NCI-H69 (cell line): ENCODE results near the gene DDX23.
"Not testable (repeated sequence)": the region's sequence is repeated elsewhere in the genome, so short reads cannot be mapped to it uniquely, and the experiment has no call there.

Source experiments
- DNase-seq: peaks from one replicate; lab custom pipeline; 2025; lab: John Stamatoyannopoulos, UW

DDX23 gene

GRCh38 chr12:48851883-48852733, at the start of gene DDX23:
Gene DDX23, minus strand, starts transcription at chr12:48852163. Its CDS starts 6,381 bp downstream, at chr12:48845782.
- DNase-seq = peak; percentile 99

DNA sequence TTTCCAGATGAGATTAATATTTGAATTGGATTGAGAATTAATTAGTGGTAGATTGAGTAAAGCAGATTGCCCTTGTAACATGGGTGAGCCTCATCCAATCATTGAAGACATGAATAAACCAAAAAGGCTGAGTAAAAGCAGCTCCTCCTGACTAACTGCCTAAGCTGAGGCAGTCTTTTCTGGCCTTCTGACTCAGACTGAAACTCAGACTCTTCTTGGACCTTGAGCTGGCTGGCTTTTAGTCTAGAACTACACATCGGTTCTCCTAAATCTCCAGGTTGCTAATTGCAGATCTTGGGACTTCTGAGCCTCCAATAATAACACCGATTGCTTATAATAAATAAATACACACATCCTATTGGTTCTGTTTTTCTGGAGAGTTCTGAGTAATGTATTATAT, 49.3 kb upstream of the DDX23 start:
- DNase-seq = no peak

DNA sequence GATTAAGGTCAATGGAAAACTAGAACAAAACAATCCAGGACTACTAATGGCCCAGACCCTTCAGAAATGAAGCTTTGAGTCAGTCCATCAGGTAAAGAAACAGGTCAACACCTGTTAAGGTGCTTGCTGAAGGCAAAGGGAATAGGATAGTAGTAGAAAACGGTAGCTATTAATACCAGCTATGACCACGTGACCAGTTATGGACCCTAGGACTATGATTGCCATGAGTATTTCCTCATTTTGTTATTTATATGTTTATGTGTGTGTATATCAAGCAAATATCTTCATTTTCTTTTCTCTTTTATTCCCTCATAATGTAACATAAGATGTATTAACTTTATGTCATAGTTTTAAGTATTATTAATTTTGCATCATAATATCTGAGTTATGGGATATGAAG, 47.7 kb upstream of the DDX23 start:
- no peak for DNase-seq

GRCh38 chr12:48894271-48894670, 42.3 kb upstream of the DDX23 start:
- DNase-seq = no peak

DNA sequence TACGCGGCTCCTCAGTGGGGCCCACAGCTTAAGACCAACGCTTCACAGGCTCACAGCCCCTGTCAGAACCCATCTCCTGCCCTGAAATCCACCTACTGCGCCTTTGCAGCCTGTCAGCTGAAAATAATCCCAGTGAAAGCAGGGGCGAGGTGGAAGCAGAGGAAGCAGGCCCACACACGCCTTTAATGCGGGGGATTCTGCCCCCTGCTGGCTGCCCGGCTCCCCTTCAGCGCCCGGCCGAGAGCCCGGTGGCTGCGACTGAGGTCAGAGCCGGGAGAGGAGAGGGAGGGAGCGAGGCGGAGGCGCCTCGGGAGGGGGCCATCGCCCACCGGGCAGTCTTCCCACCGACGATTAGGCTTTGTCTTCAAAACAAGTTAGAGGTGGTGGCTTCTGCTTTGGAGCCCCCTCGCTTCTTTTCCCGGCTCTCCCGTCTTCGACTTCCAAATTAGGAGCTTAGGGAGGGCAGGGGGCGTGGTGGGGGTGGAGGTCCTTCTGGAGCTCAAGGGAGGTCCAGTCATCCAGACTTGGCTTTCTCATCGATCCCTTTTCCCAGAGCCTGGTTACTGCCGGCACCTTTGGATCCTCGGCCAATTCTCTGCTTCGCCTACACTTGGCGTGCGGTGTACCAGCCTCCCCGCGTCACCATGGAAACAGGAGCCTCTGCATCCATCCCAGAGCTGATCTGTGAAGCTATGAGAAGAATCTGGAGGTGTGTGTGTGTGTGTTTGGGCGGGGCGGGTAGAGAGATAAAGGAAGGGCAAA, 38.9 kb upstream of the DDX23 start:
- DNase-seq = peak; percentile 78

GRCh38 chr12:48889679-48890078, 37.7 kb upstream of the DDX23 start:
- DNase-seq = no peak

DNA sequence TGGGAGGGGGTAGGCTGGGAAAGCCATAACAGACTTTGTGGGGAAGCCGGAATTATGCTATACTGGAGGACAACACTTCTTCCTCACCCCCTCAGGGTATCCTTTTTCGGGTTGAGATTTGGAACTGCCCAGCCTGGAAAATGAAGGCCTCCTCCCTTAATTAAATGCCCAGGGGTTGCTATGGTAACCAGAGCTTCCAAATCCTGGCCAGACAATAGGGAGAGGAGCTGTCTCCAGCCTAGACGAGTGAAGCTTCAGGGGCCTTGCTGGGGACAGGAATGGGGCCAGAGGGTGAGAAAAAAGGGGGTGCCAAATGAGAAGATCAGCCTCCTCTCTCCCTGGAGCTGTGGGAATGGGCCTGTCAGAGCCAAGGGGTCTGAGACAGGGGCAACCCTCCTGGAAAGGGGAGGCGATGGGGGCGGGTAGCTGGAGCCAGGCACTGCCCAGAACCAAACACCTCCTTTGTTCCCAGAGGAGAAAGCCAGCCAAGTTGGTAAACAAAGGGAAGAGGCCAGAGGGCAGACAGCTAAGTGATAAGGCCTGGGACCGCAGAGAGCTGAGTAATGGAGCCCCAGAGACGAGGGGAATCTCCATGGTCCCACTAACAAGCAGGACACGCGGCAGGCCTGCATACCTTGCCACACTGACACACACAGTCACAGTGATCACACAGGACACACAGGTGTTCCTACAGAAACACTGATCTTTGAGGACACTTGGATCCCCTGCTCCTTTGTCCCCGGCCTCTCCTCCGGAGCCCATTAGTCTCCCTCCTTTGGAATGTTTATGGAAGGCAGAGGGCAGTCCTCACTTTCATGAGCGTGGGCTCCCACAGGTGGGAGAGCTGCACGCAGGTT, 31.6 kb upstream of the DDX23 start:
- peak; percentile 84 for DNase-seq

DNA sequence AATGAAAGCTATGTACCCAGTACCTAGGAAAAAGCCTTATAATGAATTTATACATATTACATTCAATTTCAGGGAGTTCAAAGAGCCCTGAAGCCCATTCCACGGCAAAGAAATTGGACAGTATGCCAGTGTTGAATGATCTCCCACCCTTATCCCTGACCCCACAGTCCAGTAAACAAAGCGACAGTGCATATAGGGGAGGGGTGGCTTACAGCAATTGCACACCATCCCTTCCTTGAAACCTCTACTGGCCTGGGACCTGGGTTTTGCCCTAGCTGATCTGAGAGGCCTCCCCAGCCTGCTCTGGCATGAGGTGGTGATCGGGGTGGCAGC, 31.0 kb upstream of the DDX23 start:
- no peak for DNase-seq

GRCh38 chr12:48882315-48882687, 30.3 kb upstream of the DDX23 start:
- DNase-seq = peak; percentile 31

- no peak for DNase-seq
These were observed 29.8 kb upstream of the DDX23 start for GRCh38 chr12:48881686-48882314.

- DNase-seq = no peak
These were observed 28.7 kb upstream of the DDX23 start for GRCh38 chr12:48880647-48881046.

GRCh38 chr12:48878548-48878947, 26.6 kb upstream of the DDX23 start:
- no peak for DNase-seq

GRCh38 chr12:48875944-48876515, 24.1 kb upstream of the DDX23 start:
- DNase-seq = no peak

GRCh38 chr12:48873534-48873933, 21.6 kb upstream of the DDX23 start:
- not testable (repeated sequence) for DNase-seq

DNA sequence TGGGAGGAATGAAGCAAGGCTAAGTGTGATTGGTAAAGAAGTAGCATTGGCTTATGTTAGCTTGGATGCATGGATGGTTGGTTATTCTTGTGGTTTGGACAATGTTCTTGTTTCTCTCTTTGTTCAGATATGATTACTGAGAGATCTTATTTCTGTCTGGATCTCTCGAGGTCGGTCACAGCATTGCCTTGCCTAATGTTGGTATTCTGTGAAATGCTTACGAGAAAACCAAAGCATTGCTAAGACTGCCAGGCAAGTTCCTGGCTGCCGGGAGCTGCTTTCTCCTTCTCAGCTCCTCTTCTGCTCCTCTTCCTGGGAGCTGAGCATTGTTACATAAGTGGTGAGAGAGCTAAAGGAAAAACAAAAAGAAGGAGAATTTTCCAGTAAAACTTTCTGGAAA, 21.1 kb upstream of the DDX23 start:
- DNase-seq = no peak

- DNase-seq = no peak
These were observed 17.2 kb upstream of the DDX23 start for GRCh38 chr12:48869191-48869590.

GRCh38 chr12:48868451-48868850, 16.5 kb upstream of the DDX23 start:
- no peak for DNase-seq

DNA sequence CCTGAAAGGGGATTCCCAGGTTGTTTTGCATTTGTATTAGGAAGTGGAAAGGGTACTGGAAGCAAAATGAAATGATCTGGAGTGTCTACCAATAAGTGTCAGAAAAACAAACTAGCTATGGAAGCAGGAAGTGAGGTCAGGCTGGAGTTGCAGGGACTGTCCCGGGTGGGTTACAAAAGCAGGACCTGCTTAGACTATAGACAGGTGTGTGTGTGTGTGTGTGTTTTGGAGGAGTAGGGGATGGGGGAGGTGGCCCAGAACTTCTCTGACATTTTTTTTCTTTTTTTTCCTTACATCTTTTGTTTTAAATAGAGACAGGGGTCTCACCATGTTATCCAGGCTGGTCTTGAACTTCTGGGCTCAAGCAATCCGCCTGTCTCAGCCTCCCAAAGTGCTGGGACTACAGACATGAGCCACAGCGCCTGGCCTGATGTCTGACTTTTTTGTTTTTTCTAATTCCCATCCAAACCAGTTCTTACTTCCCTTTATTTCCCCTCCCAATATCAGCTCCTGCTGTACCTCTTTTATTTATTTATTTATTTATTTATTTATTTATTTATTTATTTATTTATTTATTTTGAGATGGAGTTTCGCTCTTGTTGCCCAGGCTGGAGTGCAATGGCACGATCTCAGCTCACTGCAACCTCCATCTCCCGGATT, 14.2 kb upstream of the DDX23 start:
- no peak for DNase-seq

DNA sequence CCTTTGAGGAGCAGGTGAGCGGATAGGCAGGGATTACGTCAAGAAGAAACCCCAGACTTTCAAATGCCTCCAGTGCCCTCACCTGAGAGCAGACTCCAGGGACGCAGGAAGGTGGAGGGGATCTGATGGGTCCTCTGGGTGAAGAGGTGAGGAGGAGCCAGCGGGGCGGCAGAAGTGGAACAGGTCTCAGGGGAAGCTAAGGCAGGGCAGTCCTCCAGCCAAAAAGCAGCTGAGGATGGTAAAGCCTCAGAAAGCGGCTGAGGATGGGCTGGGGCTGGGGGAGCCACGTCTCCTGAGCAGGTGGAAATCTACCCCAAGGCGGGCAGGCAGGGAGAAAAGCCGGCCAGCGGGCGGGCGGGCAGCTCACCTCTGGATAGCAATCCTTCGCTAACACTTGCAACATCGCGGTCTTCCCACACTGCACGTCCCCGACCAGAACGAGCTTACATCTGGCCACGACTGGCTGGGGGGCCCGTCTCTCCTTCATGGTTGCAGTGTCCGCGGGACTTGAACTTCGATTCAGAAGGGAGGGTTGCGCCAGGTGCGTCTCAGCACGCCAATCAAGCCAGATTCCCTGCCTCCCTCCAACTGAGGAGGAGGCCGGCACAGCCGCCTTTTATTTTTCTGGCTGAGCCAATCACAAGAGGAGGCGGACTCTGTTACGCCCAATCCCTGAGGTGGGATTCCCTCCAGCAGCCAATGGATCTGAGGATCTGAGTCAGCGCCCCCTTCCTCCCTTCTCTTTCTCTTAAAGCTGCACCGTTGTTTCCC, 13.5 kb upstream of the DDX23 start, which contains the start of gene RND1:
TSS of gene RND1 (minus strand) at position 590 of the 771 bp plus-strand sequence. CDS start at position 487, 103 bp downstream.
- DNase-seq = peak; percentile 98

DNA sequence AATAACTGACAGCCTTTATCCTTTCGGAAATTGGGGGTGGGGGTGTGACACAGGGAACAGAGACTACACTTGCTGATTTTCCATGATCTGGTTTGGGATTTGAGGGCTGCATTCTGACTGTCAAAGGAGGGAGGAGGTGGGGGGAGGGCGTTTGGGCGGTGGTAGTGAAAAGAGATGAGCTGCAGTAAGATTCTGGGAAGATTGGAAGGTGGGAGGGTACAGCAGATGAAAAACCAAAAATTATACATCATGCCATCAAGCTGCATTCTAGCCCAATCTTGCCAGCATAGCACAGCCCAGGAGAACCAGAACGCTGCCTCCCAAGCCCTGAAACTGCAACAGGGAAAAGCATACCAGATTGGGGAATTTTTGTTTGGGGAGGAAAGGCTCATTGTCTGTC, 11.3 kb upstream of the DDX23 start:
- no peak for DNase-seq
